Measurements from ENCODE around the gene ELK3. TPM values are rescaled to one million over a fixed set of nuclear protein-coding genes. Genes with fewer than 3 reads are reported as not detected.
A peak's percentile ranks its signal among the peaks of the same experiment; 100 is the strongest.

ELK3 gene
- total RNA-seq, 1 donor from 2014 or later: 29.1 TPM

DNA sequence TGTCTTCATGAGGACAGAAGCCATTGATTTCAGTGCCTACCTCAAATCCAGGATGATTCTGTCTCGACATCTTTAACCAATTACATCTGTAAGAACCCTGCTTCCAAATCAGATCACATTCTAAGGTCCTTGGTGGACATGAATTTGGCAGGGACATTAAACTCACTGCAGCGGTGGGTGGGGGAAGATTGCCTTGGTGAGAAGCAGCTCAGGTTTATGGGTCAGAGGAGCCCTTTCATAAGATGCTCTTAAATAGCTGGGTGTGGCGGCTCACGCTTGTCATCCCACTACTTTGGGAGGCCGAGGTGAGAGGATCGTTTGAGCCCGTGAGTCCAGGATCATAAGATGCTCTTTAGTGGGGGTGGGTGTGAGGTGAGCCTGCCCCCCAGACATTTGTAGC, 42.9 kb downstream of the ELK3 start:
- intact Hi-C loops (cut with DNase I): no loop called here
- ATAC-seq: no peak
- peaks cover 83% of the 10 kb centered on the region for H3K4me1 ChIP-seq

DNA sequence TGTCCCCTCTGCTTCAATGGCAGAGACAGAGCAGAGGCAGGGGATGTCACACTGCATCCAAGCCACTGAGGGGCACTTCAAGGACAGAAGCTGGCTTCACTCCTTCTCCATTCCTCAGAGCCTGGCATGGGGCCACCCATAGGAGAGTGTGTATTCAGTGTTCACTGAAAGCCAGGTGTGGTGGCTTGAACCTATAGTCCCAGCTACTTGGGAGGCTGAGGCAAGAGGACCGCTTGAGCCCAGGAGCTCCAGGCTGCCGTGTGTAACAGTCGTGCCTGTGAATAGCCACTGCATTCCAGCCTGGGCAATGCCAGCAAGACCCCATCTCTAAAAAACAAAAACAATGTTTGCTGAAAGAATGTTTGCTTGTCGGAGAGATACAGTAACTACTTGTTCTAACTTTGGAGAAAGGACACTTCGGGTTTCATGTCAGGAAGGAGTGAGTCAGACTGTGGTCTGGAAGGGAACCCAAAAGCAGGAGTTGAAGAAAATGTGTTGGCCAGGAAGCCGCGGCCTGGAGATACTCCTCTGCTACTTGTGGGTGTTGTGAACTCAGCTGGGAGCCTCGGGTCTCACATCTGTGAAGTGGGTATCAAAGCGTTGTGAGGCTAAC, 43.4 kb downstream of the ELK3 start:
- H3K36me3 ChIP-seq: no peaks in the 10 kb centered on the region
- TF ChIP-seq, protein P1, sequence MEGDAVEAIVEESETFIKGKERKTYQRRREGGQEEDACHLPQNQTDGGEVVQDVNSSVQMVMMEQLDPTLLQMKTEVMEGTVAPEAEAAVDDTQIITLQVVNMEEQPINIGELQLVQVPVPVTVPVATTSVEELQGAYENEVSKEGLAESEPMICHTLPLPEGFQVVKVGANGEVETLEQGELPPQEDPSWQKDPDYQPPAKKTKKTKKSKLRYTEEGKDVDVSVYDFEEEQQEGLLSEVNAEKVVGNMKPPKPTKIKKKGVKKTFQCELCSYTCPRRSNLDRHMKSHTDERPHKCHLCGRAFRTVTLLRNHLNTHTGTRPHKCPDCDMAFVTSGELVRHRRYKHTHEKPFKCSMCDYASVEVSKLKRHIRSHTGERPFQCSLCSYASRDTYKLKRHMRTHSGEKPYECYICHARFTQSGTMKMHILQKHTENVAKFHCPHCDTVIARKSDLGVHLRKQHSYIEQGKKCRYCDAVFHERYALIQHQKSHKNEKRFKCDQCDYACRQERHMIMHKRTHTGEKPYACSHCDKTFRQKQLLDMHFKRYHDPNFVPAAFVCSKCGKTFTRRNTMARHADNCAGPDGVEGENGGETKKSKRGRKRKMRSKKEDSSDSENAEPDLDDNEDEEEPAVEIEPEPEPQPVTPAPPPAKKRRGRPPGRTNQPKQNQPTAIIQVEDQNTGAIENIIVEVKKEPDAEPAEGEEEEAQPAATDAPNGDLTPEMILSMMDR (IDR thresholded peaks at IDR 0.05): no peak
- ATAC-seq (peak; percentile 13 to 25), DNase-seq (no peak)
- peak overlapping the region; percentile 63 for H3K27ac ChIP-seq
- H3K9me3 ChIP-seq: no peaks in the 10 kb centered on the region
- peaks cover 89% of the 10 kb centered on the region for H3K4me1 ChIP-seq
- no peak overlapping the region for H3K4me3 ChIP-seq
- intact Hi-C loops (cut with DNase I): no loop called here
- H3K27me3 ChIP-seq (ENCODE audit: low read depth): no peaks in the 10 kb centered on the region

More for the DNA sequence above, 42.9 kb downstream of the ELK3 start:
- no peaks in the 10 kb centered on the region for H3K9me3 ChIP-seq
- H3K27me3 ChIP-seq (ENCODE audit: low read depth): no peaks in the 10 kb centered on the region
- H3K27ac ChIP-seq: peak overlapping the region; percentile 63
- H3K36me3 ChIP-seq: no peaks in the 10 kb centered on the region
- no peak overlapping the region for H3K4me3 ChIP-seq
- DNase-seq: no peak
- TF ChIP-seq, protein P1 (IDR thresholded peaks at IDR 0.05): no peak

- DNase-seq (no peak), ATAC-seq (no peak)
- Histone ChIP-seq H3K9me3 (no peaks in the 10 kb centered on the region), H3K36me3 (no peaks in the 10 kb centered on the region), H3K4me3 (no peak overlapping the region), H3K27me3 (ENCODE audit: low read depth) (no peaks in the 10 kb centered on the region), H3K27ac (peak overlapping the region; percentile 63), H3K4me1 (peaks cover 94% of the 10 kb centered on the region)
- intact Hi-C loops (cut with DNase I): no loop called here
- TF ChIP-seq, protein P1 (IDR thresholded peaks at IDR 0.05): no peak
Measured at GRCh38 chr12:96238336-96239047, 44.3 kb downstream of the ELK3 start.

DNA sequence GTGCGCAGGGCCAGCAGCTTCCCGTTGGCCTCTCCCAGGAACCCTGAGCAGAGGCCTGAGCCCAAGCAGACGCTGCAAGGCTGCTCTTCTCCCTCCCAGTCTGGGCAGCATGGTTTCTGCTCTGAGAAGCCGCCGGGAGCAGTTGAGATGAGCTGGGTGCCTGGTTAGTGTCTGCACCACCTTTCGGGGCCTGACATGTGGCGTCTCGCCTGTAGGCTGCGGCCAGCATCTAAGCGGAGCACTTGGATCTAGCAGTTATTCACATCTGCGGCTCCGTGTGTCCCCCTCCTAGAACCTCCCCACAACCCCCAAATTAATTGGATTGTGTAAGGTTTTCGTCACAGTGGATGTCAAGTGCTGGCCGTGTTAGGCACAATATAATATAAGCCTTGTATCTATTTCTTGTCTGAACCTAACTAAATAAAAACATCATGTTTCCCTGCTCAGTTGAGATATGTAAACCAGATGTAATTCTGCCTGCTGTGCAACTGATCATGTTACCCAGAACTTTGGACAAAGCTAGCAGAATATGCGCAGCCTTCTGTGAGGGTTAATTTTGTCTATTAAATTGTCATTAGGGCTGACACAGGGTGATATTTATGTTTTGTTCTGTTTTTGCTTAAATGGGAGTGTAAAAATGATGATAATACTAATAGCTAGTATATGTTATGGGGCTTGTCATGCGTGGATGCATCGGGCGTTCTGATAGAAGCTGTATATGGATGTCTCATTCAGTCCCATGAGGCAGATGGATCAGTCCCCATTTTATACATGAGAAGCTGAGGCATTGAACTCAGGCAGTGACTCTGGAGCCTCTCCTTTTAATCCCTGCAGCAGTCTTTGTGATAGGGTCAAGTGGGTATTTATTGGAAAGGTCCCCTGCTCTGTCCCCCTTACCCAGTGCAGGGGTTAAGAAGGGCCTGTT, 45.8 kb downstream of the ELK3 start:
- TF ChIP-seq, protein P1 (IDR thresholded peaks at IDR 0.05): no peak
- DNase-seq (no peak), ATAC-seq (no peak)
- Histone ChIP-seq H3K4me1 (peaks cover 79% of the 10 kb centered on the region), H3K4me3 (no peak overlapping the region), H3K36me3 (no peaks in the 10 kb centered on the region), H3K27me3 (ENCODE audit: low read depth) (no peaks in the 10 kb centered on the region), H3K27ac (peak overlapping the region; percentile 37), H3K9me3 (no peaks in the 10 kb centered on the region)
- intact Hi-C loops (cut with DNase I): no loop called here

DNA sequence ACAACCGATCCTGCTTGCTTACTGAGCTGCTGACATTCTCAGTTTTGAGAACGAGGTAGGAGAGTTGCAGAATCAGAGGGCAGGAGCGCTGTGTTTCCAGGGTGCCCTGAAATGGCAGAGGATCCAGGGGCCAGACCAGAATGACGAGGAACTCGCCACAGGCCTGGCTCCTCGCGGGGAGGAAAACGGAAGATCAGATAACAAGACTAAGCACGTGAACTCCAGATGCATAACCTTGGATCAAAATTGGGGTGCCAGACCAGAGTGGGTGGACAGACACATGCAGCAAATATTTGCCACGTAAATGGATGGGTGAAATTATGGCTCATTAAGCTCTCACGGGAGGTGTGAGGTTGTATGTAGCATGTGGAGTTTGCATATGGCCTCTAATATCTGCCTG, 46.5 kb downstream of the ELK3 start:
- Histone ChIP-seq H3K4me3 (no peak overlapping the region), H3K9me3 (no peaks in the 10 kb centered on the region), H3K36me3 (no peaks in the 10 kb centered on the region), H3K4me1 (peaks cover 73% of the 10 kb centered on the region), H3K27me3 (ENCODE audit: low read depth) (no peaks in the 10 kb centered on the region), H3K27ac (peak overlapping the region; percentile 37)
- intact Hi-C loops (cut with DNase I): no loop called here
- TF ChIP-seq, protein P1 (IDR thresholded peaks at IDR 0.05): no peak
- DNase-seq: no peak
- no peak for ATAC-seq

Data from lower lobe of right lung (tissue), 2 donors.